Measurements from ENCODE around the gene DIS3L2.

The DIS3L2 gene

GRCh38 chr2:232210306-232210705, 248.8 kb downstream of the DIS3L2 start:
- no peaks in the 10 kb centered on the region for H3K9me3 ChIP-seq (ENCODE audit: control insufficient read depth, low read length)
- no peak for TF ChIP-seq CTCF (IDR thresholded peaks at IDR 0.05)
- H3K4me1 ChIP-seq: no peaks in the 10 kb centered on the region
- no peak overlapping the region for H3K4me3 ChIP-seq (ENCODE audit: low read depth, low read length)
- no peaks in the 10 kb centered on the region for H3K27me3 ChIP-seq (ENCODE audit: control insufficient read depth, insufficient read depth, low read length)
- H3K36me3 ChIP-seq (ENCODE audit: control insufficient read depth, insufficient read depth, low read length): no peaks in the 10 kb centered on the region
- no peak overlapping the region for H3K4me2 ChIP-seq (ENCODE audit: low read length)
- H2AFZ ChIP-seq: no peak overlapping the region
- peaks cover 17% of the 10 kb centered on the region for H3K79me2 ChIP-seq
- H3K27ac ChIP-seq: no peak overlapping the region
- no peak overlapping the region for H3K9ac ChIP-seq

- Histone ChIP-seq H3K4me3 (ENCODE audit: low read depth, low read length) (no peak overlapping the region), H2AFZ (no peak overlapping the region), H3K4me1 (no peaks in the 10 kb centered on the region), H3K79me2 (peaks cover 17% of the 10 kb centered on the region), H3K4me2 (ENCODE audit: low read length) (no peak overlapping the region), H3K9me3 (ENCODE audit: control insufficient read depth, low read length) (no peaks in the 10 kb centered on the region), H3K9ac (no peak overlapping the region), H3K27me3 (ENCODE audit: control insufficient read depth, insufficient read depth, low read length) (no peaks in the 10 kb centered on the region), H3K27ac (no peak overlapping the region), H3K36me3 (ENCODE audit: control insufficient read depth, insufficient read depth, low read length) (no peaks in the 10 kb centered on the region)
- no peak for TF ChIP-seq CTCF (IDR thresholded peaks at IDR 0.05)
Measured at GRCh38 chr2:232211743-232212686, 250.5 kb downstream of the DIS3L2 start.

- Histone ChIP-seq H3K27me3 (ENCODE audit: control insufficient read depth, insufficient read depth, low read length) (no peaks in the 10 kb centered on the region), H3K4me3 (ENCODE audit: low read depth, low read length) (no peak overlapping the region), H3K27ac (no peak overlapping the region), H3K4me2 (ENCODE audit: low read length) (no peak overlapping the region), H2AFZ (no peak overlapping the region), H3K36me3 (ENCODE audit: control insufficient read depth, insufficient read depth, low read length) (no peaks in the 10 kb centered on the region), H3K4me1 (no peaks in the 10 kb centered on the region), H3K79me2 (peaks cover 12% of the 10 kb centered on the region), H3K9ac (no peak overlapping the region), H3K9me3 (ENCODE audit: control insufficient read depth, low read length) (no peaks in the 10 kb centered on the region)
- TF ChIP-seq CTCF (IDR thresholded peaks at IDR 0.05): no peak
Measured at GRCh38 chr2:232213176-232213575, 251.7 kb downstream of the DIS3L2 start.

- H3K9me3 ChIP-seq (ENCODE audit: control insufficient read depth, low read length): no peaks in the 10 kb centered on the region
- H3K27me3 ChIP-seq (ENCODE audit: control insufficient read depth, insufficient read depth, low read length): no peaks in the 10 kb centered on the region
- no peak overlapping the region for H3K27ac ChIP-seq
- H3K4me1 ChIP-seq: no peaks in the 10 kb centered on the region
- H3K79me2 ChIP-seq: peaks cover 8% of the 10 kb centered on the region
- no peak overlapping the region for H2AFZ ChIP-seq
- TF ChIP-seq CTCF (IDR thresholded peaks at IDR 0.05): no peak
- H3K4me3 ChIP-seq (ENCODE audit: low read depth, low read length): no peak overlapping the region
- no peak overlapping the region for H3K4me2 ChIP-seq (ENCODE audit: low read length)
- H3K36me3 ChIP-seq (ENCODE audit: control insufficient read depth, insufficient read depth, low read length): no peaks in the 10 kb centered on the region
- H3K9ac ChIP-seq: no peak overlapping the region
Measured at GRCh38 chr2:232214053-232214452, 252.5 kb downstream of the DIS3L2 start.

- Histone ChIP-seq H3K4me2 (ENCODE audit: low read length) (no peak overlapping the region), H3K79me2 (peaks cover 3% of the 10 kb centered on the region), H3K9me3 (ENCODE audit: control insufficient read depth, low read length) (no peaks in the 10 kb centered on the region), H3K4me3 (ENCODE audit: low read depth, low read length) (no peak overlapping the region), H3K9ac (no peak overlapping the region), H2AFZ (no peak overlapping the region), H3K27ac (no peak overlapping the region), H3K36me3 (ENCODE audit: control insufficient read depth, insufficient read depth, low read length) (no peaks in the 10 kb centered on the region), H3K4me1 (no peaks in the 10 kb centered on the region), H3K27me3 (ENCODE audit: control insufficient read depth, insufficient read depth, low read length) (no peaks in the 10 kb centered on the region)
- TF ChIP-seq CTCF (IDR thresholded peaks at IDR 0.05): no peak
Measured at GRCh38 chr2:232216028-232216427, 254.5 kb downstream of the DIS3L2 start.

All from parathyroid adenoma (tissue), 2 donors.